GM19328 (cell line): Measurements from ENCODE around the gene TMEM184B.
A peak's percentile ranks its signal among the peaks of the same experiment; 100 is the strongest.
"Not testable (repeated sequence)": the region's sequence is repeated elsewhere in the genome, so short reads cannot be mapped to it uniquely, and the experiment has no call there.

ENCODE experiments used
- ATAC-seq: cut with Tn5 transposase; IDR thresholded peaks from one replicate; pipeline ENCODE4 v1.9.1; 2021; ENCODE audit warnings: mild to moderate bottlenecking, moderate library complexity; ENCODE audit not compliant: unreplicated experiment

The TMEM184B gene

GRCh38 chr22:38184788-38185187 lies 88.0 kb downstream of the TMEM184B start:
- ATAC-seq: no peak

GRCh38 chr22:38181453-38182200 lies 91.2 kb downstream of the TMEM184B start, which contains the start of gene PLA2G6:
TSS of gene PLA2G6 (minus strand) at chr22:38181830. CDS start at chr22:38169426, 12,404 bp downstream.
- peak; percentile 91 for ATAC-seq

GRCh38 chr22:38180841-38181452 lies 91.9 kb downstream of the TMEM184B start:
- ATAC-seq: no peak

GRCh38 chr22:38178605-38178937 lies 94.2 kb downstream of the TMEM184B start:
- ATAC-seq: not testable (repeated sequence)

GRCh38 chr22:38177926-38178604 lies 94.7 kb downstream of the TMEM184B start:
- ATAC-seq: no peak

- ATAC-seq: not testable (repeated sequence)
These were observed 95.3 kb downstream of the TMEM184B start for GRCh38 chr22:38177571-38177925.

GRCh38 chr22:38177044-38177443 lies 95.8 kb downstream of the TMEM184B start:
- ATAC-seq: no peak

- ATAC-seq: no peak
These were observed 96.6 kb downstream of the TMEM184B start for GRCh38 chr22:38176170-38176741.

GRCh38 chr22:38175206-38176118 lies 97.3 kb downstream of the TMEM184B start:
- ATAC-seq: no peak

- no peak for ATAC-seq
These were observed 98.2 kb downstream of the TMEM184B start for GRCh38 chr22:38174626-38175025.

GRCh38 chr22:38173641-38173906 lies 99.2 kb downstream of the TMEM184B start:
- no peak for ATAC-seq

GRCh38 chr22:38172832-38173640 lies 99.8 kb downstream of the TMEM184B start:
- ATAC-seq: no peak

- ATAC-seq: no peak
These were observed 100.6 kb downstream of the TMEM184B start for GRCh38 chr22:38171927-38172831.

GRCh38 chr22:38170469-38170868 lies 102.3 kb downstream of the TMEM184B start:
- ATAC-seq: no peak
